Cardiac fibroblast (primary cell): ENCODE data around the gene CTSS.
"Not testable (repeated sequence)": the region's sequence is repeated elsewhere in the genome, so short reads cannot be mapped to it uniquely, and the experiment has no call there.

Experiments used
- DNase-seq, 2 donors: peaks; one replicate each; pipeline versions ENCODE4 v3.0.0 to v3.0.0-alpha.2; 2010; ENCODE audit warnings: low read depth in 2 of 2
- H3K4me3 ChIP-seq, 2 donors: replicated peaks in 1 of 2; 1 replicate in 1 of 2; 2 replicates in 1 of 2; pipeline ENCODE4 v1.5.1; 2011; ENCODE audit warnings: low read depth in 2 of 2, low read length in 2 of 2, mild to moderate bottlenecking in 2 of 2, moderate library complexity in 1 of 2
- TF ChIP-seq, protein P1 (sequence below): IDR thresholded peaks from one replicate; pipeline ENCODE4 v1.5.1; 2011; ENCODE audit warnings: low read depth, mild to moderate bottlenecking, low read length, inconsistent platforms

Gene CTSS

DNA sequence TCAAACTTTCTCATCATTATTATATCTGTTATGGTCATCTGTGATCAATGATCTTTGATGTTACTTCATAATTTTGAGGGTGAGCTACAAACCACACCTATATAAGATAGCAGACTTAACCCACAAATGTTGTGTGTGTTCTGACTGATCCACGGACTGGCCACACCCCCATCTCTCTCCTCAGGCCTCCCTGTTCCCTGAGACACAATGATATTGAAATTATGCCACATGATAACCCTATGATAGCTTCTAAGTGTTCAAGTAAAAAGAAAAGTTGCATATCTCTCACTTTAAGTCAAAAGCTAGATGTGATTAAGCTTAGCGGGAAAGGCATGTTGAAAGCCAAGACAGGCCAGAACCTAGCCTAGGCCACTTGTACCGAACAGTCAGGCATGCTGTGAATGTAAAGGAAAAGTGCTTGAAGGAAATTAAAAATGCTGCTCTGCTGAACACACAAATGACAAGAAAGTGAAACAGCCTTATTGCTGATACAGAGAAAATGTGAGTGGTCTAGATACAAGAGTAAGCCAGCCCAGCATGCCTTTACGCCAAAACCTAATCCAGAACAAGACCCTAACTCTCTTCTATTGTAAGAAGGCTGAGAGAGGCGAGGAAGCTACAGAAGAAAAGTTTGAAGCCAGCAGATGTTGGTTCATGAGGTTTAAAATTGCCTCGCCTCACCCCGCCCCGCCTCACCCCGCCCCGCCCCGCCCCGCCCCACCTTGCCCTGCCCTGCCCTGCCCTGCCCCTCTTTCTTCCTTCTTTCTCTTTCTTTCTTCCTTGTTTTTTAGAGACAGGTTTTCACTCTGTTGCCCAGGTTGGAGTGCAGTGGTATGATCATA is 16.5 kb downstream of the CTSS start:
- no peak for DNase-seq
- H3K4me3 ChIP-seq: no peak overlapping the region
- TF ChIP-seq, protein P1, sequence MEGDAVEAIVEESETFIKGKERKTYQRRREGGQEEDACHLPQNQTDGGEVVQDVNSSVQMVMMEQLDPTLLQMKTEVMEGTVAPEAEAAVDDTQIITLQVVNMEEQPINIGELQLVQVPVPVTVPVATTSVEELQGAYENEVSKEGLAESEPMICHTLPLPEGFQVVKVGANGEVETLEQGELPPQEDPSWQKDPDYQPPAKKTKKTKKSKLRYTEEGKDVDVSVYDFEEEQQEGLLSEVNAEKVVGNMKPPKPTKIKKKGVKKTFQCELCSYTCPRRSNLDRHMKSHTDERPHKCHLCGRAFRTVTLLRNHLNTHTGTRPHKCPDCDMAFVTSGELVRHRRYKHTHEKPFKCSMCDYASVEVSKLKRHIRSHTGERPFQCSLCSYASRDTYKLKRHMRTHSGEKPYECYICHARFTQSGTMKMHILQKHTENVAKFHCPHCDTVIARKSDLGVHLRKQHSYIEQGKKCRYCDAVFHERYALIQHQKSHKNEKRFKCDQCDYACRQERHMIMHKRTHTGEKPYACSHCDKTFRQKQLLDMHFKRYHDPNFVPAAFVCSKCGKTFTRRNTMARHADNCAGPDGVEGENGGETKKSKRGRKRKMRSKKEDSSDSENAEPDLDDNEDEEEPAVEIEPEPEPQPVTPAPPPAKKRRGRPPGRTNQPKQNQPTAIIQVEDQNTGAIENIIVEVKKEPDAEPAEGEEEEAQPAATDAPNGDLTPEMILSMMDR: no peak

DNA sequence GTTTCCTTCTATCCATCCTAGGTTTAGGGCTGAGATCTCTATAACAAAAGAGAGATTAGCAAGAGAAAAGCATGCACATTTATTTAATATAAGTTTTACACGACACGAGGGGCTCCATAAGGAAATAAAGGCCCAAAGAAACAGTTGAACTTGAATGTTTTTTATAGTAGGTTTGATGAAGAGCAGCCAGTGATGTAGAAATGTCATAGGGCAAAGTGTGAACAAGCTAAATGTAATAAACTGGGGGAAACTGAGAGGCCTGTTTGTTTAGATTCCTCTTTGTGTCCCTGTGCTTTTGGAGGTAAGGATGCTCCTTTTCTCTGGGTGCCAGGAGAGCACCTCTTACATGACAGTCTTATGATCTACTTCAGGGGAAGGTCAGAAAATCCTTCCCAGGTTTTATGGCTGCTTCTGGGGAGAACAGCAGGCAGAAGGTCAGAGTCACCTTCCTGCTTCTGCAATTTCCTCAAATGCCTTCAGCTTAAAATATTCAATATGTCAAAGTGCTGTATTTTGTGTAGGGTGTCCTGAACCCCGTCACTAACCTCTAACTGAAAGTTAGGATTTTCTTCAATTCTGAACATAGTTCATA is 35.4 kb downstream of the CTSS start:
- TF ChIP-seq, protein P1: no peak
- H3K4me3 ChIP-seq: no peak overlapping the region
- no peak for DNase-seq

DNA sequence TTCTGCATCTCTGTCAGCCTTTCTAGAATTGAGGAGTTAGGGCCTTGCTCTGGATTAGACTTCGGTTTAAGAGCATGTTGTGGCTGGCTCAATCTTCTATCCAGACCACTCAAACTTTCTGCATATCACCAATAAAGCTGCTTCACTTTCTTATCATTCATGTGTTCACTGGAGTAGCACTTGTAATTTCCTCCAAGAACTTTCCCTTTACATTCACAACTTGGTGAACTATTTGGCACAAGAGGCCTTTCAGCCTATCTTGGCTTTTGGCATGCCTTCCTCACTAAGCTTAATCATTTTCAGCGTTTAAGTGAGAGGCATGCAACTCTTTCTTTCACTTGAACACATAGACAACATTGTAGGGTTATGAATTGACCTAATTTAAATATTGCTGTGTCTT is 41.2 kb downstream of the CTSS start:
- H3K4me3 ChIP-seq: no peak overlapping the region
- peak in 1 of 2 donors; percentile 18 for DNase-seq

DNA sequence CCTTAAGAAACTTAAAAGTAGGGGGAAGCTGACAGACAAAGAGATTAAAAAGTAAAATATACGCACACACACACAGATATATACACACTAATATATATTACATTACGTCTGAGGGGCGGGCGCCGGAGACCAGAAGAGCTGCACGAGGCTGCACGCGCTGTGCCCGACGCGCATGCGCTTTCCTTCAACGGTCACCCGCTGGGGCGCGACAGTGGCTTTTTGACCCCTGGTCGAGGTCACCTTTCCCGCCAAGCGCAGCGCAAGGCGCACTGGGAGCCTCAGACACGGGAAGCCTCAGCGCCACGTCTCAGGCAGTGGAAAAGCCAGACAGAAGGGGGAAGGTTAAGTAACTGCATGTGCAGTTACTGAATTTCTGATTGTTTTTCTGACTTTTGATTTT is 44.9 kb downstream of the CTSS start, which contains the start of gene HORMAD1:
Gene HORMAD1, minus strand, starts transcription at position 193 of the 400 bp plus-strand sequence. CDS start 1,390 bp downstream, outside the sequence.
- no peak for DNase-seq
- H3K4me3 ChIP-seq: no peak within 1 kb of the TSS
- TF ChIP-seq, protein P1: no peak

More for the DNA sequence above, 41.2 kb downstream of the CTSS start:
- TF ChIP-seq, protein P1: no peak

DNA sequence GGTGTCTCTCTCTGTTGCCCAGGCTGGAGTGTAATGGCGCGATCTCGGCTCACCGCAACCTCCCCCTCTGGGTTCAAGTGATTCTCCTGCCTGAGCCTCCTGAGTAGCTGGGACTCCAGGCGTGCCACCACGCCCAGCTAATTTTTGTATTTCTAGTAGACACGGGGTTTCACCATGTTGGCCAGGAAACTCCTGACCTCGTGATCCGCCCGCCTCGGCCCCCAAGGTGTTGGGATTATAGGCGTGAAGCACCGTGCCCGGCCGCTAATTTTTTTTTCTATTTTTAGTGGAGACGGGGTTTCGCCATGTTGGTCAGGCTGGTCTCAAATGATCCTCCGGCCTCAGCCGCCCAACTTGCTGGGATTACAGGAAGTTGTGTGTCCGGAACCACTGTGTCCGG is 45.5 kb downstream of the CTSS start:
- no peak for DNase-seq
- TF ChIP-seq, protein P1: no peak

DNA sequence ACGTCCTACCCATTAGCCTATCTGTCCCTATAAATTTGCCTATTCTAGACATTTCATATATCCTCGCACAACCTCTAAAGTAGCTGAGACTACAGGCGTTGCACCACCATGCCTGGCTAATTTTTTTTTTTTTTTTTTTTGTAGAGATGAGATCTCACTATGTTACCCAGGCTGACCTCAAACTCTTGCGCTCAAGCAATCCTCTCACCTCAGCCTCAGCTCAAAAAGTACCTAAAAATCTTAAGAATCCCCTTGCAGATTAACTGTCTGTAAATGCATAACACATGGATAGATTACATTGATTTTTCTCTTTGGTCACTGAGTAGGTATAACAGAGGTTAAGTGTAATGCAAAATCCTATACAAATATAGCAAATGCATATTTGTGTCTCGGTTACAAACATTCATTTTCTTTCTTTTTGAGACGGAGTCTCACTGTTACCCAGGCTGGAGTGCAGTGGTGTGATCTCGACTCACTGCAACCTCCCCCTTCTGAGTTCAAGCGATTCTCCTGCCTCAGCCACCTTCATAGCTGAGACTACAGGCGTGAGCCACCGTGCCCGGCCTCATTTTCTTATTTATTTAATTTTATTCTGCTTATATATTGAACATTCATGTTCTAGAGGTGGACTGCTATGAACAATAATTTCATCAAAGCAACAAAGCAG is 47.2 kb downstream of the CTSS start:
- DNase-seq: no peak
- H3K4me3 ChIP-seq: no peak overlapping the region
- TF ChIP-seq, protein P1: no peak

More for the DNA sequence above, 45.5 kb downstream of the CTSS start:
- H3K4me3 ChIP-seq: no peak overlapping the region

DNA sequence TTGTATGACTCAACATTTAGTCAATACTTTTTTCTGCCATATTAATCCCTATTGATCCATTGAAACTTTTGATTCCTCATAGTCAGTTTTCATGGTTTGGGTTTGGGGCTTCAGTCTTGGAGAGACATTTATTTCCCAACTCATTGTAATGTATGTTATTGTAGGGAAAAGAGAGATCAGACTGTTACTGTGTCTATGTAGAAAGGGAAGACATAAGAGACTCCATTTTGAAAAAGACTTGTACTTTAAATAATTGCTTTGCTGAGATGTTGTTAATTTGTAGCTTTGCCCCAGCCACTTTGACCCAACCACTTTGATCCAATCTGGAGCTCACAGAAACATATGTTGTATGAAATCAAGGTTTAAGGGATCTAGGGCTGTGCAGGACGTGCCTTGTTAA is 56.5 kb downstream of the CTSS start:
- not testable (repeated sequence) for DNase-seq, H3K4me3 ChIP-seq
